ENCODE results near the gene PLPP7.

PLPP7 gene

GRCh38 chr9:131308906-131309529 is 19.5 kb downstream of the PLPP7 start:
- no peak overlapping the region for H3K4me3 ChIP-seq (ENCODE audit: low read depth, low read length)
- TF ChIP-seq CTCF (IDR thresholded peaks at IDR 0.05; ENCODE audit: borderline replicate concordance, insufficient read depth, low read depth, low read length), result no peak

GRCh38 chr9:131309530-131310276 is 20.2 kb downstream of the PLPP7 start:
- no peak overlapping the region for H3K4me3 ChIP-seq (ENCODE audit: low read depth, low read length)
- TF ChIP-seq CTCF (IDR thresholded peaks at IDR 0.05; ENCODE audit: borderline replicate concordance, insufficient read depth, low read depth, low read length), result no peak

- TF ChIP-seq CTCF (IDR thresholded peaks at IDR 0.05; ENCODE audit: borderline replicate concordance, insufficient read depth, low read depth, low read length), result 0 out of 2 replicates have a peak, but pooled peaks have one; percentile 3
- H3K4me3 ChIP-seq (ENCODE audit: low read depth, low read length), result no peak overlapping the region
Observed at GRCh38 chr9:131310833-131311554, 21.5 kb downstream of the PLPP7 start.

GRCh38 chr9:131312246-131312645 is 22.7 kb downstream of the PLPP7 start:
- H3K4me3 ChIP-seq (ENCODE audit: low read depth, low read length), result no peak overlapping the region
- TF ChIP-seq CTCF (IDR thresholded peaks at IDR 0.05; ENCODE audit: borderline replicate concordance, insufficient read depth, low read depth, low read length), result no peak

GRCh38 chr9:131312822-131313770 is 23.6 kb downstream of the PLPP7 start:
- no peak overlapping the region for H3K4me3 ChIP-seq (ENCODE audit: low read depth, low read length)
- TF ChIP-seq CTCF (IDR thresholded peaks at IDR 0.05; ENCODE audit: borderline replicate concordance, insufficient read depth, low read depth, low read length), result no peak

- H3K4me3 ChIP-seq (ENCODE audit: low read depth, low read length), result no peak overlapping the region
- no peak for TF ChIP-seq CTCF (IDR thresholded peaks at IDR 0.05; ENCODE audit: borderline replicate concordance, insufficient read depth, low read depth, low read length)
Observed at GRCh38 chr9:131318231-131319085, 28.9 kb downstream of the PLPP7 start.

Data from GM12875 (cell line).